ENCODE data around the gene UNC50. TPM values are rescaled to one million over a fixed set of nuclear protein-coding genes. Genes with fewer than 3 reads are reported as not detected.

UNC50 gene
- total and polyA plus RNA-seq, 2 experiments from 2014 or later, result 38.7 to 49.4 TPM

GRCh38 chr2:98576666-98577312 lies 31.6 kb upstream of the UNC50 start:
- Histone ChIP-seq H3K79me2 (replicated peaks; ENCODE audit: insufficient read depth) (no peaks in the 10 kb centered on the region), H3K27ac (ENCODE audit: low read depth) (no peak overlapping the region), H3K4me2 (no peak overlapping the region), H4K20me1 (replicated peaks; ENCODE audit: insufficient read depth) (no peaks in the 10 kb centered on the region; the same call in none of the 2 replicates), H3K9me2 (ENCODE audit: insufficient read depth) (no peaks in the 10 kb centered on the region), H3K36me3 (ENCODE audit: insufficient read depth) (no peaks in the 10 kb centered on the region; the same call in 1 of the 2 replicates), H3K4me3 (no peak overlapping the region), H3K4me1 (ENCODE audit: insufficient read depth) (no peaks in the 10 kb centered on the region), H3K27me3 (ENCODE audit: insufficient read depth) (no peaks in the 10 kb centered on the region), H3F3A (replicated peaks; ENCODE audit: low read depth) (no peaks in the 10 kb centered on the region), H2AFZ (no peak overlapping the region)
- Mint-ChIP-seq H3K27me3 (ENCODE audit: insufficient read depth, low read depth, poor library complexity) (no peaks in the 10 kb centered on the region), H3K9me3 (no peaks in the 10 kb centered on the region), H3K27ac (no peak overlapping the region), H3K36me3 (ENCODE audit: low read depth) (peaks cover 19% of the 10 kb centered on the region), H3K4me1 (no peaks in the 10 kb centered on the region; the same call in 2 of the 3 replicates), H3K4me3 (no peak overlapping the region)
- no peak for ATAC-seq
- TF ChIP-seq EZH2phosphoT487 (IDR thresholded peaks at IDR 0.05; ENCODE audit: unreplicated experiment), result no peak
- no peak for TF ChIP-seq EZH2 (IDR thresholded peaks at IDR 0.05; ENCODE audit: low read depth, unreplicated experiment)
- TF ChIP-seq JUNB (IDR thresholded peaks at IDR 0.05; ENCODE audit: unreplicated experiment), result no peak
- TF ChIP-seq NANOG (IDR thresholded peaks at IDR 0.05; ENCODE audit: borderline replicate concordance), result no peak
- TF ChIP-seq CREB1 (CRISPR knock-in tag; IDR thresholded peaks at IDR 0.05; ENCODE audit: low read depth), result no peak
- no peak for TF ChIP-seq POLR2AphosphoS5 (IDR thresholded peaks at IDR 0.05; ENCODE audit: low read depth)
- TF ChIP-seq CTCF (conservative IDR thresholded peaks at IDR 0.05; ENCODE audit: low read depth in 2 of 2), result no peak
- no peak for TF ChIP-seq STAT1 (IDR thresholded peaks at IDR 0.05; ENCODE audit: unreplicated experiment)
- TF ChIP-seq ZNF462 (CRISPR knock-in tag; IDR thresholded peaks at IDR 0.05), result no peak
- no peak for TF ChIP-seq ZNF114 (CRISPR knock-in tag; IDR thresholded peaks at IDR 0.05)
- DNase-seq (ENCODE audit: low spot score), result no peak

Data from GM23338 (cell line).